HG03565 (cell line): ENCODE data around the gene ARSG.
"Not testable (repeated sequence)": the region's sequence is repeated elsewhere in the genome, so short reads cannot be mapped to it uniquely, and the experiment has no call there.

Experiments used
- ATAC-seq: cut with Tn5 transposase; IDR thresholded peaks from one replicate; pipeline ENCODE4 v1.9.1; 2021; ENCODE audit warnings: mild to moderate bottlenecking, moderate library complexity; ENCODE audit not compliant: unreplicated experiment

Gene ARSG

DNA sequence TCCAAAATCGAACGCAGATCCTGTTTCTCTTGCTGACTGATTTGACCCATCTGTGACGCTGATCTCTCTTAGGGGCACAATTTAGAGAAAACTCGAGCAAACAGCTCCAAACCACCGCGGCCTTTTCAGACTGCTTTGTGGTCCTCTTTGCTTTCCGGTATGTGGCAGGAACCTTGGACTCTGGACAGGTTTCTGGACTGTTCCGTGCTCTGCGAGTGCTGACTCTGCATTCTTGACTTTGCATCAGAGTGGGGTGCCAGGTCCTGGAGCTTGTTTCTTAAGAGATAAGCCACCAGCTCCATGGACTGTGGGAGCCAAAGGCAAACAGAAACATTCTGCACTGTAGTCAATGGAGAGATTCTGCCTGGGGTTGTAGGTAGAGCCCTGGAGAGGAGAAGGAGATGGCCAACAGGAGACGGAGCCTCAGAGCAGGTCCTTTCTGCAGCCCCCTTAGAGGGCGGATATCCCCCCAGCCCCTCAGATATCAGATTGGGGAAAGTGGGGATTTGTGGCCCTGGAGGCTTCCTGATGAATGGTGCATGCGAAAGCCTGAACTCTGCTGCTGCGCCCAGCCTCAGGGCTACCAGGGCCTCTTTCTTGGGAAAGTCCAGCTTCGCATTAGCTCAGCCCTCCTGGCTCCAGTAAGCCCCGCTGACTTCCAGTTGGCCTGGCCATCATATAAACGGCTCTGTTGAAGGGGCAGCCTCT is 100.4 kb downstream of the ARSG start:
- ATAC-seq, result no peak

DNA sequence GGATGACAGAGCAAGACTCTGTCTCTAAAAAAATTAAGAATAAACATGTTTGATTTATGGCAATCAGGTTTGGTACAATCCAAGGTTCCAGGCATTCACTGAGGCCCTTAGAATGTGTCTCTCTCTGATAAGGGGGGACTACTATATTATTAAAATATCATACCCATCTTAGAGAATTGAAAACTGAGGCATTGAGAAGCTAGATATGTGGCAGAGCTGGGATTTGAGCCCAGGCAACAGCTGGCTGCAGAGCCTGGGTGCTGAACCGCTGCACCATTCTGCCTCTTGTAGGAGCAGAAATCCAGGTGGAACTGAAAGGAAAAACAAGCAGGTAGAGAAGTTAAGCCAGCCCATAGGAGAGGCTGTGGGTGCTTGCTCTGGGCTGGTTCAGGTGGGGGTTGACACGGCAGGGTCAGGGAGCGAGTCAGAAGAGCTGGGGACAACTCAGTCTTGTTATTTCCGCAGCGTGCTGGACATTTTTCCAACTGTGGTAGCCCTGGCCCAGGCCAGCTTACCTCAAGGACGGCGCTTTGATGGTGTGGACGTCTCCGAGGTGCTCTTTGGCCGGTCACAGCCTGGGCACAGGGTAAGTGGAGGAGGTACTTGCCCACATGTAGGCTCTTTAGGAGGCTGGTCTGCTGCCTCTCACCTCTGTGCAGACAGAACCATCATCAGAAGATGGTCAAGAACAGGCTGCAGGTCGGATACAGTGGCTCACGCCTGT is 103.5 kb downstream of the ARSG start:
- no peak for ATAC-seq

- ATAC-seq, result no peak
These were observed 105.2 kb downstream of the ARSG start for GRCh38 chr17:68396226-68397107.

DNA sequence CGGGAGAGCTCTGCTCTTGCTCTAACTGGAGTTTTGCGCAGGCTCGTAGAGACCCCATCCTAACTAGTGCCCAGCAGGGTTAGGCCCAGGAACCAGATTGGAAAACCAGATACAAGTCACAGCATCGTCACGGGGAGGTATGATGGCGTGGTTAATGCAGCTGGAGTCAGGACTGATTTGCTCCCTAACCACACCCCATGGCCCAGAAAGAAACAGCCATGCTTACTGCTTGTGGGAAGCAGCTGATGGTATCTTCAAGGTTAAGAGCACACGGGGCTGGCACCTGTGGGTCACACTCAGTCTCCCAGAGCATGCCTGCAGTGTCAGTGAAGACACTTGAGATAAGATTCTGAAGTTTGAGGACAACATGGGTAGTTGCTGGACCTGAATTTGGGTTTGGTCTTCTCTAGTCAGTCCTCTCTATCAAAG is 105.8 kb downstream of the ARSG start:
- no peak for ATAC-seq

DNA sequence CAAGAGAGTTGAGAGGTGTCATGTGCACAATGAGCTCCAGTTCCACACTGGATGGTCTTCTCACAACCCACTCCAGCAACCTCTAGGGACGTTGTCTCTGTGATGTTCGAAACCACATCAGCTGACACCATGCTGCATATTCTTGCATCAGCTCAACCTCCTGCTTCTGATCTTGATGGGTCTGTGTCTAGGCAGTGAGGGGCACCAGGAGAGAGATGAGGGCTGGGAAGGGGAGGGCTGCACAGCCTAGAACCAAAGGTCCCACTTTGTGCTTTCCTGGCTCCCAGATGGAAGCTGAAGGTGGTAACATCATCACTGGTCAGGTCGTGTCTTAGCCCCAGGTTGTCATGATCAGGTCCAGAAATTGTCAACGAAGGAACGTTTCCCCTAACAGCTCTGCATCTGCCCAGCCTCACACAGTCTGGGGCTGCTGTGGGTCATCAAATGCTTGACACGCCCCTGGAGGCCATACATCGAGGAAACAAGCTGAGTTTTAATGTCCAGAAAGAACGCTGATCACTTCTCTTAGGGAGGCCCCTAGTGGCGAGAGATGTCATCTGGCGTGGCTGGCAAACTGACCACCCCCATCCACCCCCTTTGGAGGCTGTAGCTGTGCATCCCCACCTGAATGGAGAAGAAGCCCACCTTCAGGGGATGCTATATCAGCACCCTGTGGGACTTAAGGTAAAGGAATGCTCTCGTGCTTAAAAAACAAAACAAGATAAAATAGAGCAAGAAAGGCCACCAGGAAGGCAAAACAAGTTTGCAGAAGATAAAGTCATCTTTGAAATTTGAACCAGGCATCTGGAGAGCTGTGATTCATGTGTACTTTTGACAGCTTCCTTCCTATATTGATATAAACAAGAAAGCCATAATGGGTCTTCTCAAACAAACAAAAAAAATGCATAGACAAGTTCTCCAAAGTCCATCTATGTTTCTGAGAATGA is 107.7 kb downstream of the ARSG start:
- ATAC-seq, result peak; percentile 71

- no peak for ATAC-seq
These were observed 108.5 kb downstream of the ARSG start for GRCh38 chr17:68399638-68400403.

DNA sequence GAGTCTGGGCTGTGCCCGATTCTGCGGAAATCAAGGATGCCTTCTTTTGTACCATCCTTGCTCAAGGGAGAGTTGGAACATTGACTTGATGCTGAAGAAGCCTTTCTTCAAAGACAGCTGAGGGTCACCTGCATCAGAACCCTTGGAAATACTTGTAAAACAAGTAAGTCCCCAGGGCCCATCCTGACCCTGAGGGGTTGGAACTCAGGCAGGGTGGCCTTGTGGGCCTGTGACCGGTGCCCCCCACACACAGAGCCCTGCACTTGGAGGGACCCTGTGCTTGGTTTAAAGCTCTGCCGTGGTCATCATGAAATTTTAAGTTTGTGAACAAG is 109.1 kb downstream of the ARSG start:
- no peak for ATAC-seq

- ATAC-seq, result no peak
These were observed 110.0 kb downstream of the ARSG start for GRCh38 chr17:68401288-68401687.

- no peak for ATAC-seq
These were observed 111.8 kb downstream of the ARSG start for GRCh38 chr17:68403122-68403521.

DNA sequence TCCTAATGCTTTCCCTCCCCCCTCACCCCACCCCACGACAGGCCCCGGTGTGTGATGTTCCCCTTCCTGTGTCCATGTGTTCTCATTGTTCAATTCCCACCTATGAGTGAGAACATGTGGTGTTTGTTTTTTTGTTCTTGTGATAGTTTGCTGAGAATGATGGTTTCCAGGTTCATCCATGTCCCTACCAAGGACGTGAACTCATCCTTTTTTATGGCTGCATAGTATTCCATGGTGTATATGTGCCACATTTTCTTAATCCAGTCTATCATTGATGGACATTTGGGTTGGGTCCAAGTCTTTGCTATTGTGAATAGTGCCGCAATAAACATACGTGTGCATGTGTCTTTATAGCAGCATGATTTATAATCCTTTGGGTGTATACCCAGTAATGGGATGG is 112.5 kb downstream of the ARSG start:
- ATAC-seq, result not testable (repeated sequence)

DNA sequence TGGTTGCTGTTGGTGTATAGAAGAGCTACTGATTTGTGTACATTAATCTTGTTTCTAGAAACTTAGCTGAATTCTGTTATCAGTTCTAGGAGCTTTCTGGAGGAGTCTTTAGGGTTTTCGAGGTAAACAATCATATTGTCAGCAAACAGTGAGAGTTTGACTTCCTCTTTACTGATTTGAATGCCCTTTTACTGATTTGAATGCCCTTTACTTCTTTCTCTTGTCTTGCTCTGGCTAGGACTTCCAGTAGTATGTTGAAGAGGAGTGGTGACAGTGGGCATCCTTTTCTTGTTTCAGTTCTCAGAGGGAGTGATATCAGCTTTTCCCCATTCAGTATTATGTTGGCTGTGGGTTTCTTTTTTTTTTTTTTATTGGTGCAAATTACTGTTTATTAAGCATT is 116.4 kb downstream of the ARSG start:
- ATAC-seq, result not testable (repeated sequence)

DNA sequence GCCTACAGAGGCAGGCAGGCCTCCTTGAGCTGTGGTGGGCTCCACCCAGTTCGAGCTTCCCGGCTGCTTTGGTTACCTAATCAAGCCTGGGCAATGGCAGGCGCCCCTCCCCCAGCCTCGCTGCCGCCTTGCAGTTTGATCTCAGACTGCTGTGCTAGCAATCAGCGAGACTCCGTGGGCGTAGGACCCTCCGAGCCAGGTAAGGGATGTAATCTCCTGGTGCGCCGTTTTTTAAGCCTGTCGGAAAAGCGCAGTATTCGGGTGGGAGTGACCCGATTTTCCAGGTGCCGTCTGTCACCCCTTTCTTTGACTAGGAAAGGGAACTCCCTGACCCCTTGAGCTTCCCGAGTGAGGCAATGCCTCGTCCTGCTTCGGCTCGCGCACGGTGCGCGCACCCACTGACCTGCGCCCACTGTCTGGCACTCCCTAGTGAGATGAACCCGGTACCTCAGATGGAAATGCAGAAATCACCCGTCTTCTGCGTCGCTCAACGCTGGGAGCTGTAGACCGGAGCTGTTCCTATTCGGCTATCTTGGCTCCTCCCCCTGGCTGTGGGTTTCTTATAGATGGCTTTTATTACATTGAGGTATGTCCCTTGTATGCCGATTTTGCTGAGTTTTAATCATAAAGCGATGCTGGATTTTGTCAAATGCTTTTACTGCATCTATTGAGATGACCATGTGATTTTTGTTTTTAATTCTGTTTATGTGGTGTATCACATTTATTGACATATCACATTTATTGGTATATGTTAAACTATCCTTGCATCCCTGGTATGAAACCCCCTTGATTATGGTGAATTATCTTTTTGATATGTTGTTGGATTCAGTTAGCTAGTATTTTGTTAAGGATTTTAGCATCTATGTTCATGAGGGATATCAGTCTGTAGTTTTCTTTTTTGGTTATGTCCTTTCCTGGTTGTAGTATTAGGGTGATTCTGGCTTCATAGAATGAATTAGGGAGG is 122.6 kb downstream of the ARSG start:
- ATAC-seq, result not testable (repeated sequence)

GRCh38 chr17:68414901-68415300 is 123.6 kb downstream of the ARSG start:
- ATAC-seq, result not testable (repeated sequence)

GRCh38 chr17:68417317-68417716 is 126.0 kb downstream of the ARSG start:
- no peak for ATAC-seq

- ATAC-seq, result no peak
These were observed 127.6 kb downstream of the ARSG start for GRCh38 chr17:68418876-68419275.

GRCh38 chr17:68420065-68420464 is 128.8 kb downstream of the ARSG start:
- ATAC-seq, result no peak

GRCh38 chr17:68421486-68421885 is 130.2 kb downstream of the ARSG start:
- no peak for ATAC-seq

DNA sequence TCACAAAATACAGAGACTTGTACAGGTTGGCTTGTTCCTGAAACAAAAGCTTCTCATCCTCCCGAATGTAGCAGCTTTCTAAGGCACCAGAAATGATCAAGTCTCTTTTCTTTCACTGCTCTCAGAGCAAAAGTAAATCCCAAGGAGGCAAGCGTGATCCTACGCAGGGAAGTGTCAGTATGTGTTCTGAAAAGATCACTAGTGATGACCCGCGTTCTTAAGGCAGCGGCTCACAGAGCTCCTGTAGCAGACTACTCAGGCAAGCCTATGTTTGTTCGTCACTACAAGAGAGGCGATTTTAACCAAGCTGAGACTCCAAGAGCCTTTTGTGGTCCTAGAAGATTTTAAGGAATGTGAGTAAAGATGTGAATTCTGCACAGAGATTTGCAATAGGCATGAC is 131.5 kb downstream of the ARSG start:
- no peak for ATAC-seq

GRCh38 chr17:68423251-68423650 is 132.0 kb downstream of the ARSG start:
- ATAC-seq, result no peak
